GM12878 (cell line): ENCODE results near the gene AAGAB. TPM values are rescaled to one million over a fixed set of nuclear protein-coding genes. Genes with fewer than 3 reads are reported as not detected.

ENCODE experiments used
- ATAC-seq: fragments of 200-7000 bp; cut with Tn5 transposase; 3 replicates; pipeline ENCODE4 v1.9.1; 2020; ENCODE audit warnings: mild to moderate bottlenecking, moderate library complexity
- BruUV-seq: library from RNA; stranded (reverse); fragments of 400-500 nt; replicated peaks from 2 replicates; lab custom pipeline; 2021; lab: Mats Ljungman, UMichigan
- CTCF ChIA-PET: fragments of 300-600 bp; sonication (Branson Sonifier 250); formaldehyde crosslinking; extraction: SDS; loops from one replicate; lab custom pipeline; 2021; ENCODE audit warnings: inconsistent platforms; lab: Yijun Ruan, JAX
- POLR2A ChIA-PET: fragments of 350-600 bp; formaldehyde crosslinking; extraction: SDS; loops from one replicate; lab custom pipeline; 2021; ENCODE audit warnings: inconsistent platforms; lab: Charles Lee
- RAD21 ChIA-PET: fragments of 300-600 bp; sonication (Branson Sonifier 250); formaldehyde crosslinking; loops from one replicate; lab custom pipeline; 2023; ENCODE audit warnings: antibody characterized with exemption; ENCODE audit not compliant: unreplicated experiment; lab: Charles Lee
- SMC1A ChIA-PET: fragments of 300-600 bp; sonication (Branson Sonifier 250); formaldehyde crosslinking; loops from one replicate; lab custom pipeline; 2023; ENCODE audit not compliant: unreplicated experiment, uncharacterized antibody; lab: Charles Lee
- DNase-seq: peaks from one replicate; pipeline ENCODE4 v3.0.0-alpha.2; 2011; ENCODE audit warnings: low read depth, low spot score
- FAIRE-seq: peaks from 3 replicates; lab custom pipeline; 2011; peaks lifted over from hg19 to GRCh38; lab: Jason Lieb, UNC
- H2AFZ ChIP-seq: 2 replicates; pipeline ENCODE4 v1.6.0; 2011; ENCODE audit warnings: low read depth, low read length, control low read depth; ENCODE audit not compliant: control insufficient read depth
- H3K27ac ChIP-seq: 2 replicates; pipeline ENCODE4 v1.5.1; 2011; ENCODE audit warnings: control low read depth; ENCODE audit not compliant: control insufficient read depth, insufficient read depth
- H3K27me3 ChIP-seq, 2 experiments: replicated peaks in 1 of 2; 2 replicates each; pipeline versions ENCODE4 v1.6.0 to v1.6.1; 2011; ENCODE audit warnings: low read length in 1 of 2; ENCODE audit not compliant: control insufficient read depth in 2 of 2, insufficient read depth in 2 of 2
- H3K36me3 ChIP-seq, 2 experiments: 2 replicates each; pipeline ENCODE4 v1.5.1; 2011; ENCODE audit warnings: low read length in 1 of 2; ENCODE audit not compliant: control insufficient read depth in 2 of 2, insufficient read depth in 2 of 2
- H3K4me1 ChIP-seq: 2 replicates; pipeline ENCODE4 v1.6.1; 2011; ENCODE audit warnings: mild to moderate bottlenecking, low read length, moderate library complexity, mixed read lengths; ENCODE audit not compliant: control insufficient read depth, insufficient read depth
- H3K4me2 ChIP-seq: 2 replicates; pipeline ENCODE4 v1.6.0; 2011; ENCODE audit warnings: control low read depth; ENCODE audit not compliant: control insufficient read depth, insufficient read depth
- H3K4me3 ChIP-seq: fragments of 200-600 bp; sonication (generic); 2 replicates; pipeline ENCODE4 v1.5.1; 2016
- H3K79me2 ChIP-seq: 2 replicates; pipeline ENCODE4 v1.6.0; 2011; ENCODE audit warnings: low read length; ENCODE audit not compliant: control insufficient read depth, insufficient read depth
- H3K9ac ChIP-seq: 2 replicates; pipeline ENCODE4 v1.8.0; 2011; ENCODE audit warnings: low read length, control low read depth, mixed read lengths; ENCODE audit not compliant: control insufficient read depth, insufficient read depth
- H3K9me3 ChIP-seq: replicated peaks from 3 replicates; pipeline ENCODE4 v1.5.1; 2011; ENCODE audit warnings: mild to moderate bottlenecking, low read length; ENCODE audit not compliant: control insufficient read depth, insufficient read depth
- H4K20me1 ChIP-seq: 2 replicates; pipeline ENCODE4 v1.6.0; 2011; ENCODE audit not compliant: control insufficient read depth, insufficient read depth
- BHLHE40 ChIP-seq, 2 experiments: fragments of 450-650 bp in 1 of 2; IDR thresholded peaks; 2 replicates each; pipeline ENCODE4 v1.6.1; 2011 to 2017; ENCODE audit warnings: low read depth in 2 of 2, borderline replicate concordance in 1 of 2, improper control_type of control experiment in 1 of 2, low read length in 1 of 2, mild to moderate bottlenecking in 1 of 2
- BMI1 ChIP-seq: fragments of 450-650 bp; IDR thresholded peaks from 2 replicates; pipeline ENCODE4 v1.6.1; 2016; ENCODE audit warnings: mild to moderate bottlenecking, moderate library complexity, borderline replicate concordance
- HCFC1 ChIP-seq: fragments of 150-350 bp; IDR thresholded peaks from 2 replicates; pipeline ENCODE4 v1.6.1; 2014; ENCODE audit warnings: low read length
- IRF5 ChIP-seq: fragments of 450-650 bp; IDR thresholded peaks from 2 replicates; pipeline ENCODE4 v1.6.1; 2017; ENCODE audit warnings: borderline replicate concordance
- RB1 ChIP-seq: fragments of 450-650 bp; formaldehyde crosslinking; IDR thresholded peaks from 2 replicates; pipeline ENCODE4 v1.6.1; 2017; ENCODE audit warnings: mild to moderate bottlenecking, borderline replicate concordance
- SMAD5 ChIP-seq: IDR thresholded peaks from 2 replicates; pipeline ENCODE4 v1.6.1; 2016; ENCODE audit warnings: antibody characterized with exemption, low read depth
- TCF7 ChIP-seq: IDR thresholded peaks from 2 replicates; pipeline ENCODE4 v1.6.1; 2014; ENCODE audit warnings: antibody characterized with exemption, borderline replicate concordance
- ZNF207 ChIP-seq: fragments of 450-650 bp; IDR thresholded peaks from 2 replicates; pipeline ENCODE4 v1.6.1; 2014; ENCODE audit warnings: antibody characterized with exemption, mild to moderate bottlenecking, borderline replicate concordance
- ZNF687 ChIP-seq: fragments of 450-650 bp; IDR thresholded peaks from 2 replicates; pipeline ENCODE4 v1.6.1; 2017; ENCODE audit warnings: mild to moderate bottlenecking, moderate library complexity
- WGBS: methylation state at CpG from one replicate; pipeline ENCODE4 v1.1.6; 2016; ENCODE audit warnings: low lambda C conversion rate; ENCODE audit not compliant: insufficient replicate concordance, insufficient coverage; ENCODE audit errors: missing lambda C conversion rate; 5-methylcytosine and 5-hydroxymethylcytosine counted together
- in situ Hi-C: fragments of 300-500 bp; cut with MboI; formaldehyde crosslinking; loops from 9 replicates; pipeline ENCODE4 v1.14.3; 2018; ENCODE audit warnings: mixed read lengths
- intact Hi-C: fragments of 100-400 bp; cut with micrococcal nuclease; formaldehyde crosslinking; loops from one replicate; pipeline ENCODE4 v1.14.2; 2022; ENCODE audit not compliant: unreplicated experiment
- polyA plus RNA-seq, 11 experiments: library from polyadenylated mRNA; depleted of rRNA in 4 of 11; unstranded in 6 of 11; stranded (reverse) in 5 of 11; fragments of >200 nt; fragmentation: Nextera tagmentation in 4 of 11; fragmentation: Illumina TruSeq in 1 of 11; extraction: Ambion mirVana in 4 of 11; extraction: Trizol in 1 of 11; gene quantifications; 1 replicate in 1 of 11; 2 replicates in 10 of 11; pipeline versions ENCODE4 v1.2.1 to v1.2.3, GENCODE V29; 2011 to 2016; ENCODE audit warnings: inconsistent platforms in 2 of 11, missing spikeins in 2 of 11, low read depth in 1 of 11
- total RNA-seq, 4 experiments: library from RNA; depleted of rRNA in 3 of 4; stranded (reverse); fragments of >200 nt in 3 of 4; fragmentation: Illumina TruSeq in 1 of 4; extraction: Trizol in 1 of 4; gene quantifications; 2 replicates each; pipeline versions ENCODE4 v1.2.1 to v1.2.3, GENCODE V29; 2013 to 2021
- TF ChIP-seq, protein P1 (sequence below): fragments of 450-650 bp; formaldehyde crosslinking; IDR thresholded peaks from 2 replicates; pipeline ENCODE4 v1.4.0; 2020; ENCODE audit warnings: mild to moderate bottlenecking, moderate library complexity
- TF ChIP-seq, protein P2 (sequence below): fragments of 450-650 bp; IDR thresholded peaks from 2 replicates; pipeline ENCODE4 v1.6.1; 2016; ENCODE audit warnings: mild to moderate bottlenecking
- TF ChIP-seq, protein P3 (sequence below): fragments of 150-350 bp; IDR thresholded peaks from 2 replicates; pipeline ENCODE4 v1.6.1; 2014; ENCODE audit warnings: mild to moderate bottlenecking, low read depth, low read length

The AAGAB gene
- total and polyA plus RNA-seq, 10 of the 15 experiments (the other 5 are each of a cell fraction or from before 2014, with no cell fraction given), result 11.4 to 62.3 (median 38.0) TPM

- Histone ChIP-seq H3K4me3 (no peak overlapping the region), H3K9ac (no peak overlapping the region), H3K27ac (no peak overlapping the region), H3K79me2 (no peaks in the 10 kb centered on the region), H3K9me3 (no peaks in the 10 kb centered on the region; the same call in 2 of the 3 replicates), H4K20me1 (no peaks in the 10 kb centered on the region), H3K27me3 (no peaks in the 10 kb centered on the region), H2AFZ (no peak overlapping the region), H3K4me1 (peaks cover 9% of the 10 kb centered on the region), H3K4me2 (no peak overlapping the region), H3K36me3 (peaks cover 3 to 12% of the 10 kb centered on the region in 2 experiments; a peak in 3 of 4 replicates)
- no TSS peak for BruUV-seq
- no peak for FAIRE-seq
- ChIA-PET RAD21 (no interaction called here), SMC1A (interaction anchor here (0.5 kb wide), 1 partner anchor 156 kb away, joined by 3 read pairs; no protein-coding TSS in a partner anchor), POLR2A (no interaction called here), CTCF (interaction anchor here (0.7 kb wide), 1 partner anchor 118 kb away, joined by 3 read pairs; no protein-coding TSS in a partner anchor)
- ATAC-seq, result no peak
- 84% methylated on average over 4 of the region's 4 CpGs for WGBS
- intact Hi-C loops, result loop anchor here (5.0 kb wide), 1 partner anchor 247 kb away; no protein-coding TSS in a partner anchor
- DNase-seq, result no peak
- in situ Hi-C loops, result no loop called here
- TF ChIP-seq, protein P1, sequence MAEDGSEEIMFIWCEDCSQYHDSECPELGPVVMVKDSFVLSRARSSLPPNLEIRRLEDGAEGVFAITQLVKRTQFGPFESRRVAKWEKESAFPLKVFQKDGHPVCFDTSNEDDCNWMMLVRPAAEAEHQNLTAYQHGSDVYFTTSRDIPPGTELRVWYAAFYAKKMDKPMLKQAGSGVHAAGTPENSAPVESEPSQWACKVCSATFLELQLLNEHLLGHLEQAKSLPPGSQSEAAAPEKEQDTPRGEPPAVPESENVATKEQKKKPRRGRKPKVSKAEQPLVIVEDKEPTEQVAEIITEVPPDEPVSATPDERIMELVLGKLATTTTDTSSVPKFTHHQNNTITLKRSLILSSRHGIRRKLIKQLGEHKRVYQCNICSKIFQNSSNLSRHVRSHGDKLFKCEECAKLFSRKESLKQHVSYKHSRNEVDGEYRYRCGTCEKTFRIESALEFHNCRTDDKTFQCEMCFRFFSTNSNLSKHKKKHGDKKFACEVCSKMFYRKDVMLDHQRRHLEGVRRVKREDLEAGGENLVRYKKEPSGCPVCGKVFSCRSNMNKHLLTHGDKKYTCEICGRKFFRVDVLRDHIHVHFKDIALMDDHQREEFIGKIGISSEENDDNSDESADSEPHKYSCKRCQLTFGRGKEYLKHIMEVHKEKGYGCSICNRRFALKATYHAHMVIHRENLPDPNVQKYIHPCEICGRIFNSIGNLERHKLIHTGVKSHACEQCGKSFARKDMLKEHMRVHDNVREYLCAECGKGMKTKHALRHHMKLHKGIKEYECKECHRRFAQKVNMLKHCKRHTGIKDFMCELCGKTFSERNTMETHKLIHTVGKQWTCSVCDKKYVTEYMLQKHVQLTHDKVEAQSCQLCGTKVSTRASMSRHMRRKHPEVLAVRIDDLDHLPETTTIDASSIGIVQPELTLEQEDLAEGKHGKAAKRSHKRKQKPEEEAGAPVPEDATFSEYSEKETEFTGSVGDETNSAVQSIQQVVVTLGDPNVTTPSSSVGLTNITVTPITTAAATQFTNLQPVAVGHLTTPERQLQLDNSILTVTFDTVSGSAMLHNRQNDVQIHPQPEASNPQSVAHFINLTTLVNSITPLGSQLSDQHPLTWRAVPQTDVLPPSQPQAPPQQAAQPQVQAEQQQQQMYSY (CRISPR knock-in tag), result no peak
- TF ChIP-seq ZNF687 (no peak), SMAD5 (no peak), BHLHE40 (IDR thresholded peaks at IDR 0.05; ENCODE audit: borderline replicate concordance in 1 of 2, low read depth in 2 of 2, low read length in 1 of 2) (no peak), IRF5 (no peak), TCF7 (no peak), BMI1 (no peak), HCFC1 (no peak), ZNF207 (no peak), RB1 (no peak)
- TF ChIP-seq, protein P2, sequence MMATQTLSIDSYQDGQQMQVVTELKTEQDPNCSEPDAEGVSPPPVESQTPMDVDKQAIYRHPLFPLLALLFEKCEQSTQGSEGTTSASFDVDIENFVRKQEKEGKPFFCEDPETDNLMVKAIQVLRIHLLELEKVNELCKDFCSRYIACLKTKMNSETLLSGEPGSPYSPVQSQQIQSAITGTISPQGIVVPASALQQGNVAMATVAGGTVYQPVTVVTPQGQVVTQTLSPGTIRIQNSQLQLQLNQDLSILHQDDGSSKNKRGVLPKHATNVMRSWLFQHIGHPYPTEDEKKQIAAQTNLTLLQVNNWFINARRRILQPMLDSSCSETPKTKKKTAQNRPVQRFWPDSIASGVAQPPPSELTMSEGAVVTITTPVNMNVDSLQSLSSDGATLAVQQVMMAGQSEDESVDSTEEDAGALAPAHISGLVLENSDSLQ, result no peak
- TF ChIP-seq, protein P3, sequence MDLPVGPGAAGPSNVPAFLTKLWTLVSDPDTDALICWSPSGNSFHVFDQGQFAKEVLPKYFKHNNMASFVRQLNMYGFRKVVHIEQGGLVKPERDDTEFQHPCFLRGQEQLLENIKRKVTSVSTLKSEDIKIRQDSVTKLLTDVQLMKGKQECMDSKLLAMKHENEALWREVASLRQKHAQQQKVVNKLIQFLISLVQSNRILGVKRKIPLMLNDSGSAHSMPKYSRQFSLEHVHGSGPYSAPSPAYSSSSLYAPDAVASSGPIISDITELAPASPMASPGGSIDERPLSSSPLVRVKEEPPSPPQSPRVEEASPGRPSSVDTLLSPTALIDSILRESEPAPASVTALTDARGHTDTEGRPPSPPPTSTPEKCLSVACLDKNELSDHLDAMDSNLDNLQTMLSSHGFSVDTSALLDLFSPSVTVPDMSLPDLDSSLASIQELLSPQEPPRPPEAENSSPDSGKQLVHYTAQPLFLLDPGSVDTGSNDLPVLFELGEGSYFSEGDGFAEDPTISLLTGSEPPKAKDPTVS, result no peak
Observed at GRCh38 chr15:67199391-67199790, 55.1 kb downstream of the AAGAB start.
